Effector memory CD4-positive, alpha-beta T cell (primary cell): ENCODE results near the gene SCAF11.

Source experiments
- DNase-seq, 3 donors: peaks; one replicate each; pipeline ENCODE4 v3.0.0-alpha.2; 2020
- H3K27ac ChIP-seq: 2 replicates; pipeline ENCODE4 v1.7.0; 2013; ENCODE audit warnings: mild to moderate bottlenecking, low read length, moderate library complexity; ENCODE audit not compliant: insufficient read depth, poor library complexity, severe bottlenecking
- H3K27me3 ChIP-seq: replicated peaks from 2 replicates; pipeline ENCODE4 v1.7.0; 2013; ENCODE audit warnings: mild to moderate bottlenecking, low read length; ENCODE audit not compliant: insufficient read depth, control insufficient read depth, poor library complexity, severe bottlenecking
- H3K36me3 ChIP-seq: 2 replicates; pipeline ENCODE4 v1.7.0; 2013; ENCODE audit warnings: mild to moderate bottlenecking, low read length, moderate library complexity; ENCODE audit not compliant: control insufficient read depth, insufficient read depth
- H3K4me1 ChIP-seq: 2 replicates; pipeline ENCODE4 v1.7.0; 2013; ENCODE audit warnings: low read length, mild to moderate bottlenecking; ENCODE audit not compliant: control insufficient read depth, insufficient read depth, poor library complexity, severe bottlenecking
- H3K4me3 ChIP-seq: 2 replicates; pipeline ENCODE4 v1.7.0; 2013; ENCODE audit warnings: low read length, low read depth, mild to moderate bottlenecking; ENCODE audit not compliant: insufficient read depth, poor library complexity, severe bottlenecking
- H3K9me3 ChIP-seq: 2 replicates; pipeline ENCODE4 v1.7.0; 2013; ENCODE audit warnings: mild to moderate bottlenecking, low read length, moderate library complexity; ENCODE audit not compliant: control insufficient read depth

The SCAF11 gene

DNA sequence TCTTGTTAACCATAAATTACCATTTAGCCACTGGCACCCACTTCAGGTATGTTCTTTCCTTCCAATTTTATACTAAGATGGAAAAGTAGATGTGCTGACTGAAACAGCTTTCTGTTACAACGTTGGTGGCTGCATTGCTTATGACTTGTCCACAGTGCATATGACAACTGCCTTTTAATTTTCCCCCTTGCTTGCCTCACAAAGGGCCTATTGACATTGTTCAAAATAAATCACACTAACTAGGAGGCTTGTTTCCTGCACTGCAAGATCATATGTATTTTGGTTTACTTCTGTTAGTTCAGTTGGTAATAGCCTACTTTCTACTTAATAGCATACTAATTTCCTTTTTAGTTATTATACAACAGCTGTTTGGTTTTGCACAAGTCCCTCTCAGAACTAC lies 55.4 kb downstream of the SCAF11 start:
- H3K4me1 ChIP-seq = no peaks in the 10 kb centered on the region
- H3K36me3 ChIP-seq = peaks cover 35% of the 10 kb centered on the region
- no peaks in the 10 kb centered on the region for H3K9me3 ChIP-seq
- H3K4me3 ChIP-seq = no peak overlapping the region
- H3K27me3 ChIP-seq = no peaks in the 10 kb centered on the region
- DNase-seq = no peak
- no peak overlapping the region for H3K27ac ChIP-seq

DNA sequence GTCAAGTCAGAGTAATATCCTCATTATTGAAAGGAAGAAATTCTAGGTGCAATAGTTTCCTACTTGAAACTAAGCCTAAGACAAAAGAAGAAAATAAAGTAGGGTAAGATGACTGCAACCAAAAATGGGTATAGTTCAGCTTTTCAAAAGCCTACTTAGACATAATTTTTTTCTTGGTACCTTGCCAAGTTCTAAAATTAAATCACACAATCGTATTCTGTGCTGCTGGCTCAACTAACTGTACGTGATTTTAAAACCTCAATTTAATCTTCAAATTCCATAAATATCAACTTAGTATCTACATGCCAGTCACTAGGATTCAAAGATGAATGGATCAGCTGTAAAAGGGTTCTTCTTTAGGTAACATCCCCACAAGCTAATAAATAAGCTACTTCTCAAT lies 56.9 kb downstream of the SCAF11 start:
- H3K27ac ChIP-seq = no peak overlapping the region

DNA sequence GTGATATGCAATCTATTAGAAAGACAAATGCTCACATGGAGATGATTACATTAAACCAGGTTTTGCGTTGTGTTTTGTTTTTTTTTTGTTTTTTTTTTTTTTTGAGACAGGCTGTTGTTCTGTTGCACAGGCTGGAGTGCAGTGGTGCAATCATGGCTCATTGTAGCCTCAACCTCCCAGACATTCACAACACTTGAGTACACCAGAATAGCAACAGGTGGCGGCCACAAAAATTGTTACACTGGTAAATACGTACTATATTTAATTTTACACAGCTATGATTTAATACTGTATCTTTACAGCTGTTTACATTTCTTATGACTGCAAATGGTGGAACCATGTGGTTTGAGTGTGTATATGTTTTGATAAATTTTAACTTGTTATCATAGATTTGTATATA lies 60.0 kb downstream of the SCAF11 start:
- Histone ChIP-seq H3K27ac (no peak overlapping the region), H3K27me3 (no peaks in the 10 kb centered on the region), H3K9me3 (no peaks in the 10 kb centered on the region)

More for the DNA sequence above, 56.9 kb downstream of the SCAF11 start:
- Histone ChIP-seq H3K36me3 (peaks cover 41% of the 10 kb centered on the region), H3K27me3 (no peaks in the 10 kb centered on the region), H3K4me3 (no peak overlapping the region), H3K9me3 (no peaks in the 10 kb centered on the region), H3K4me1 (no peaks in the 10 kb centered on the region)
- DNase-seq = no peak

DNA sequence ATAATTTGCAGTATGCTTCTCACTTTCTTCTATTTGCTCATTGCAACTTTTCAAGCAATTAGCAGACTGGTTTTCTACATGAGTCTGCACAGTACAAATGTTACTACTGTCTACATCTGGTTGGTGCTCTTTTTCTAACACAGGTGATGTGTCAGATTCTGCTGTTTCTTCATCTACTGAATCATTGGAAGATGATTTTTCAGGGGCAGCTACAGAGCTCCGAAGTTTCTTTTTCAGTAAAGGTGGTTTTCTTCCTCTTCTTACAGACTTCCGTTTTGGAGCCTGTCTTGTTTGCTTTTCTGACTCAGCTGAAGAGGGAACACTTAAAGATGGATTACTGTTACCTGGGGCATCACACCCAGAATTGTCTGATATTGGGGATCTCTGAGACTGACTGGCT lies 62.1 kb downstream of the SCAF11 start:
- Histone ChIP-seq H3K27me3 (no peaks in the 10 kb centered on the region), H3K4me1 (no peaks in the 10 kb centered on the region), H3K9me3 (no peaks in the 10 kb centered on the region), H3K4me3 (no peak overlapping the region), H3K36me3 (peaks cover 74% of the 10 kb centered on the region), H3K27ac (no peak overlapping the region)
- no peak for DNase-seq

More for the DNA sequence above, 60.0 kb downstream of the SCAF11 start:
- Histone ChIP-seq H3K4me3 (no peak overlapping the region), H3K36me3 (peaks cover 60% of the 10 kb centered on the region), H3K4me1 (no peaks in the 10 kb centered on the region)
- no peak for DNase-seq

DNA sequence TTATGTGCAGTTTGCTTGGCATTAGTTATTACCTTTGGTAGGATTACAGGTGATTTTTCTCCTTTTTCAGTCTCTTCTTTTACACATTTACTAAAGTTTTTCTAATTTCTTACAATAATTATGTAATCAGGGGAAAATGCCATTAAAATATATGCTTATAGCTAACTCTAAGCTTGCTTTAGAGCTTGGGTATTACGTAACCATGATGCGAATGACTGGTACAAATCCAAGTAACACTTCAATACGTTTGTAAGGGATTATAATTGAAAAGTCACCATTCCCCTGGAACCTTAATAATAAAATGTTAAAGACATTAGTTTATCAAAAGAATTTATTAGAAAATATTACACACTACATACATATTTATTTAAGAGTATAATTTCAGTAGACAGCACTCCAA lies 71.6 kb downstream of the SCAF11 start:
- Histone ChIP-seq H3K36me3 (peaks cover 18% of the 10 kb centered on the region), H3K9me3 (no peaks in the 10 kb centered on the region), H3K4me1 (no peaks in the 10 kb centered on the region), H3K4me3 (no peak overlapping the region), H3K27ac (no peak overlapping the region), H3K27me3 (no peaks in the 10 kb centered on the region)
- DNase-seq = no peak

DNA sequence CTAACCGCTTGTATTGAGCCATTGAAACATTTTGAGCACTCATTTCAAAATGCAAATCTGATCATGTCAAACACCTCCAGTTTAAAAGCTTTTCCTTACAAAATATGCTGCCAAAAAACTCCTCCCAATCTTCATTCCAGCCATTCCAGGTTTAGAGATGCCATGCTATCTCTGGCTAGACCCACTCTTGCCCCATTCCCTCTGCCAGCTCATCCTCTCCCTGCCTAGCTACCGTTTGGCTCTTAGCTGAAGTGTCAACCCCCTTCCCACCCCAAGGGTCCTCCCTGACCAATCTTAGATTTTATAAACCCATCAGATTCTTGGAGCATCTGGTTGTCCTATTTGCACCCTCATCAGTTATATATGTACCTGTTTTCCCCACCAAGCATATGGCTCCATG lies 75.0 kb downstream of the SCAF11 start:
- no peaks in the 10 kb centered on the region for H3K36me3 ChIP-seq
- no peak for DNase-seq

DNA sequence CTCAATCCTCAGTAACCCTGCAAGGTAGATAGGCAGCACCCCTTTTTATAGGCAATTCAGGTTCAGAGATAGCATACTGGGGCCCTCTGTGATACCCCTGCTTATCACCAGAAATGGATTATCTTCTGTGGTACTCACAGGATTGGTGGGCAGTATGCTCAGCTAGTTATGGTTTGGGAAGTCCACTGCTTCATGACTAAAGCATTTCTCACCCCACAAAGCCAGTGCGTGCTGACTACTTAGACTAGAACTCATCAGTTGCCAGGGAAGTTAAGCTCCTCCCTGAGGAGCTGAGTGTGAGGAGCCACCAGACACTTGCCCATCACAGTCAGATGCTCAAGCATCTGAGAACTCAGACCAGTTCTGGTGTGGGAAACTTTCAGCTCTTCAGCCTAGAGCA lies 76.3 kb downstream of the SCAF11 start:
- H3K27me3 ChIP-seq = no peaks in the 10 kb centered on the region
- no peaks in the 10 kb centered on the region for H3K9me3 ChIP-seq
- H3K4me3 ChIP-seq = no peak overlapping the region
- no peaks in the 10 kb centered on the region for H3K36me3 ChIP-seq
- no peak for DNase-seq
- no peaks in the 10 kb centered on the region for H3K4me1 ChIP-seq
- H3K27ac ChIP-seq = no peak overlapping the region

More for the DNA sequence above, 75.0 kb downstream of the SCAF11 start:
- no peaks in the 10 kb centered on the region for H3K27me3 ChIP-seq
- no peaks in the 10 kb centered on the region for H3K4me1 ChIP-seq
- no peak overlapping the region for H3K4me3 ChIP-seq
- H3K27ac ChIP-seq = no peak overlapping the region
- no peaks in the 10 kb centered on the region for H3K9me3 ChIP-seq

DNA sequence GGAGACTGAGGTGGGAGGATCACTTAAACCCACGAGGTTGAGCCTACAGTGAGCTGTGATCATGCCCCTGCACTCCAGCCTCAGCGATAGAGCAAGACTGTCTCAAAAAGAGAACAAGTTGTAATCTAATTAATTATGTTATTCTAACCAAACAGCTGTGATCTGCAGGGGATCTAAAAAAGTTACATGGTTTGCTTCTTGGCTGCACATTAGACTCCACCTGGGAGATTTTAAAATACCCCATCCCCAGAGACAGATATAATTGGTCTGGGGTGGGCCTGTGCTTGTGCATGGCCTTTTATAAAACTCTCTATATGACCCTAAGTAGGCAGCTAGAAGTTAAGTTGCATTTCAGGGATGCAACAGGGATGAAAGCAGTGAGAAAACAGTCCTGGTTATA lies 76.7 kb downstream of the SCAF11 start:
- Histone ChIP-seq H3K4me3 (no peak overlapping the region), H3K27me3 (no peaks in the 10 kb centered on the region), H3K36me3 (peaks cover 4% of the 10 kb centered on the region), H3K4me1 (no peaks in the 10 kb centered on the region), H3K9me3 (no peaks in the 10 kb centered on the region), H3K27ac (no peak overlapping the region)
- no peak for DNase-seq

DNA sequence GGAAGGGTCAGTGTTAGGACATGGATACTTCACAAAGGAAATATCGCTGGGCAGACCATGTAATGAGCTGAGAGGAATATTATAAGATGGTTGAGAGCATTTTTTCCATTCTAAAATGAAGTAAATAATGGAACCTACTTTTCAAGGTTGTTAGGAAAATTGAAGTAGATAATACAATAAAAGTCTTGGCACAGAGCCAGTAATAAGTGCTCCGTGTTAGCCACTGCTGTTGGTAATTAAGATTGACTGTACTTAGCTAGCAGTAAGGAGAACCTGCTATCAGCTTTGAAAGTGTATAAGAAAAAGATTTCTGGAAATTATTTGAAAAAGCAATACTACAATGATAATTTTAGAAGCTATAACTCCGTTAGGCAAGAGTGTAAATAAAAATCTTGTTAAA lies 77.6 kb downstream of the SCAF11 start:
- no peak overlapping the region for H3K27ac ChIP-seq
- H3K27me3 ChIP-seq = no peaks in the 10 kb centered on the region
- no peak for DNase-seq
- peaks cover 12% of the 10 kb centered on the region for H3K36me3 ChIP-seq
- no peaks in the 10 kb centered on the region for H3K9me3 ChIP-seq
- H3K4me1 ChIP-seq = no peaks in the 10 kb centered on the region
- H3K4me3 ChIP-seq = no peak overlapping the region

DNA sequence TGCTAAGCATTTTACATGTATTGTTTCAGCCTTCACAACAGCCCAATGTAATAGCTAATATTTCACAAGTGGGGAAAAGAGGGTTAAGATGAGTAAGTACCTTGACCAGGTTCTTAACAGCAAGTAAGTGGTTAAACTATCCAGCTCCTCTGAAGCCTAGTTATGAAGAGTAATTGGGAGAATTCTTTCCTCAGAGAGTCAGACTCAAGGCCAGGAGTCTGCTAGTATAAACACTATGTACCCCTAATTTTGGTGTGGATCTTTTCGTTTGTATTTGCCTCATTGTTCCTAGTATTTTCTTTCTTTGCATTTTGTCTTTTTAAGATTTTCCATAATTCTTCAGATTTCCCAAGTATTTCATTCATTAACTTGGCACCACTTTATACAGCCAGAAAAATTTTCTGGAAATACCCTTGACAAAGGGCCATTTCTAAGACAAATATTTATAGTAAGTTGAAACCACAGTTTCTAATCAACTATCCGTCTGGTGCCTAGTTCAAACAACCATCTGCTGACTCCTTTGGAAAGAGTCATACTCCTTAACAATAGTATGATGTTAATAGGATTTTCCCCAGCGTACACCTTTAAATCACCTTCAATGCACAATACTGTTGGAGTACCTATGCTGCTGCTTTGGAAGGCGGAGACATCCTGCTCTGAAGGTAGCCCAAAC lies 81.2 kb downstream of the SCAF11 start:
- DNase-seq = no peak
- no peaks in the 10 kb centered on the region for H3K27me3 ChIP-seq
- no peaks in the 10 kb centered on the region for H3K9me3 ChIP-seq
- H3K4me1 ChIP-seq = no peaks in the 10 kb centered on the region
- H3K27ac ChIP-seq = no peak overlapping the region
- peaks cover 26% of the 10 kb centered on the region for H3K36me3 ChIP-seq
- no peak overlapping the region for H3K4me3 ChIP-seq
